SK-N-SH (cell line): Measurements from ENCODE around the gene RNF149. TPM values are rescaled to one million over a fixed set of nuclear protein-coding genes. Genes with fewer than 3 reads are reported as not detected.

Experiments used
- CTCF ChIA-PET: fragments of 300-600, 350-600 bp; formaldehyde crosslinking; extraction: SDS; loops from one replicate; lab custom pipeline; 2021; lab: Yijun Ruan, JAX
- POLR2A ChIA-PET: fragments of 350-600 bp; sonication (Branson Sonifier 250); formaldehyde crosslinking; extraction: SDS; loops from one replicate; lab custom pipeline; 2020; ENCODE audit warnings: antibody characterized with exemption, inconsistent platforms; lab: Yijun Ruan, JAX
- DNase-seq: peaks from one replicate; pipeline ENCODE4 v3.0.0; 2012
- H2AFZ ChIP-seq: fragments of 200-600 bp; sonication (generic); 2 replicates; pipeline ENCODE4 v1.8.1; 2016; ENCODE audit warnings: antibody characterized with exemption, mild to moderate bottlenecking, low read depth
- H3F3A ChIP-seq: fragments of 200-600 bp; sonication (generic); replicated peaks from 2 replicates; pipeline ENCODE3; 2016; ENCODE audit warnings: antibody characterized with exemption, mild to moderate bottlenecking; ENCODE audit not compliant: insufficient read depth
- H3K27ac ChIP-seq, 2 experiments: fragments of 200-500 bp in 1 of 2; fragments of 200-600 bp in 1 of 2; sonication (Bioruptor generic) in 1 of 2; sonication (generic), shearing (Covaris generic) in 1 of 2; 2 replicates each; pipeline versions ENCODE4 v1.5.1 to v1.6.1; 2014 to 2016; ENCODE audit warnings: low read depth in 2 of 2, inconsistent platforms in 1 of 2, low read length in 1 of 2, mild to moderate bottlenecking in 1 of 2, mixed read lengths in 1 of 2
- H3K27me3 ChIP-seq: fragments of 200-600 bp; sonication (generic), shearing (Covaris generic); 2 replicates; pipeline ENCODE4 v1.6.1; 2016; ENCODE audit warnings: mixed run types; ENCODE audit not compliant: insufficient read depth
- H3K36me3 ChIP-seq, 2 experiments: fragments of 200-500 bp in 1 of 2; fragments of 200-600 bp in 1 of 2; sonication (Bioruptor generic) in 1 of 2; sonication (generic) in 1 of 2; replicated peaks in 1 of 2; 2 replicates each; pipeline versions ENCODE3 to v1.5.1; 2014 to 2016; ENCODE audit warnings: low read length in 1 of 2, mild to moderate bottlenecking in 1 of 2; ENCODE audit not compliant: insufficient read depth in 2 of 2, control insufficient read depth in 1 of 2
- H3K4me1 ChIP-seq, 2 experiments: fragments of 200-500 bp in 1 of 2; fragments of 200-600 bp in 1 of 2; sonication (Bioruptor generic) in 1 of 2; sonication (generic), shearing (Covaris generic) in 1 of 2; 2 replicates each; pipeline versions ENCODE4 v1.5.1 to v1.6.1; 2014 to 2016; ENCODE audit warnings: low read depth in 1 of 2, low read length in 1 of 2, mixed run types in 1 of 2; ENCODE audit not compliant: insufficient read depth in 2 of 2, control insufficient read depth in 1 of 2
- H3K4me2 ChIP-seq: fragments of 200-600 bp; sonication (generic), shearing (Covaris generic); 2 replicates; pipeline ENCODE4 v1.6.1; 2017; ENCODE audit warnings: mixed run types
- H3K4me3 ChIP-seq, 2 experiments: fragments of 200-500 bp in 1 of 2; fragments of 200-600 bp in 1 of 2; sonication (Bioruptor generic) in 1 of 2; sonication (generic), shearing (Covaris generic) in 1 of 2; 2 replicates each; pipeline versions ENCODE4 v1.5.1 to v1.8.1; 2014 to 2016; ENCODE audit warnings: low read depth in 2 of 2, inconsistent platforms in 1 of 2, low read length in 1 of 2, mild to moderate bottlenecking in 1 of 2, mixed read lengths in 1 of 2, moderate library complexity in 1 of 2
- H3K79me2 ChIP-seq: fragments of 200-600 bp; sonication (generic); 2 replicates; pipeline ENCODE4 v1.8.1; 2017; ENCODE audit warnings: mild to moderate bottlenecking; ENCODE audit not compliant: insufficient read depth
- H3K9ac ChIP-seq: fragments of 200-600 bp; sonication (generic); 2 replicates; pipeline ENCODE4 v1.6.1; 2017; ENCODE audit warnings: mixed run types
- H3K9me2 ChIP-seq: fragments of 200-600 bp; sonication (generic); 2 replicates; pipeline ENCODE4 v1.6.1; 2017; ENCODE audit warnings: mixed run types
- H3K9me3 ChIP-seq: fragments of 200-600 bp; sonication (generic); 2 replicates; pipeline ENCODE4 v1.6.1; 2017; ENCODE audit warnings: mixed run types, mild to moderate bottlenecking, moderate library complexity
- H4K20me1 ChIP-seq: fragments of 200-600 bp; sonication (generic); 2 replicates; pipeline ENCODE4 v1.6.1; 2017; ENCODE audit warnings: mild to moderate bottlenecking, mixed run types; ENCODE audit not compliant: insufficient read depth
- ELF1 ChIP-seq: IDR thresholded peaks from 2 replicates; pipeline ENCODE4 v1.4.0; 2012
- EP300 ChIP-seq, 2 experiments: IDR thresholded peaks; 2 replicates each; pipeline versions ENCODE4 v1.4.0 to v1.6.1; 2012; ENCODE audit warnings: borderline replicate concordance in 1 of 2, low read depth in 1 of 2, low read length in 1 of 2
- FOSL2 ChIP-seq: IDR thresholded peaks from 2 replicates; pipeline ENCODE4 v1.4.0; 2012; ENCODE audit warnings: low read depth, mild to moderate bottlenecking, moderate library complexity, borderline replicate concordance
- FOXJ3 ChIP-seq: sonication (generic); formaldehyde crosslinking; IDR thresholded peaks from 2 replicates; pipeline ENCODE4 v1.5.1; 2020; ENCODE audit warnings: mild to moderate bottlenecking, missing genetic modification reagents
- FOXM1 ChIP-seq: IDR thresholded peaks from 2 replicates; pipeline ENCODE4 v1.4.0; 2012; ENCODE audit warnings: low read depth, mild to moderate bottlenecking
- GATA2 ChIP-seq: sonication (generic); formaldehyde crosslinking; IDR thresholded peaks from 2 replicates; pipeline ENCODE4 v1.5.0; 2020; ENCODE audit warnings: mild to moderate bottlenecking, missing genetic modification reagents
- JUND ChIP-seq: IDR thresholded peaks from 2 replicates; pipeline ENCODE4 v1.4.0; 2012
- MEF2A ChIP-seq: IDR thresholded peaks from 2 replicates; pipeline ENCODE4 v1.4.0; 2012; ENCODE audit warnings: low read depth, borderline replicate concordance
- MXI1 ChIP-seq: IDR thresholded peaks from 2 replicates; pipeline ENCODE4 v1.6.1; 2012; ENCODE audit warnings: mild to moderate bottlenecking, low read depth, low read length, improper control_type of control experiment
- POLR2AphosphoS5 ChIP-seq: IDR thresholded peaks from 2 replicates; pipeline ENCODE4 v1.6.1; 2012; ENCODE audit warnings: low read depth, low read length
- TAF1 ChIP-seq: IDR thresholded peaks from 2 replicates; pipeline ENCODE4 v1.6.1; 2012; ENCODE audit warnings: low read depth, mild to moderate bottlenecking, low read length, moderate library complexity, borderline replicate concordance
- TEAD4 ChIP-seq: IDR thresholded peaks from 2 replicates; pipeline ENCODE4 v1.4.0; 2012; ENCODE audit warnings: mild to moderate bottlenecking, borderline replicate concordance; ENCODE audit not compliant: insufficient read depth
- WGBS: methylation state at CpG from one replicate; pipeline ENCODE4 v1.1.6; 2017; ENCODE audit warnings: low lambda C conversion rate; 5-methylcytosine and 5-hydroxymethylcytosine counted together
- polyA plus RNA-seq, 3 experiments: library from polyadenylated mRNA; depleted of rRNA; stranded (reverse); fragments of >200 nt; gene quantifications; 2 replicates each; pipeline ENCODE4 v1.2.3, GENCODE V29; 2012

Gene RNF149
- polyA plus RNA-seq, 1 of the 3 experiments (the other 2 are of a cell fraction), result 15.3 TPM

DNA sequence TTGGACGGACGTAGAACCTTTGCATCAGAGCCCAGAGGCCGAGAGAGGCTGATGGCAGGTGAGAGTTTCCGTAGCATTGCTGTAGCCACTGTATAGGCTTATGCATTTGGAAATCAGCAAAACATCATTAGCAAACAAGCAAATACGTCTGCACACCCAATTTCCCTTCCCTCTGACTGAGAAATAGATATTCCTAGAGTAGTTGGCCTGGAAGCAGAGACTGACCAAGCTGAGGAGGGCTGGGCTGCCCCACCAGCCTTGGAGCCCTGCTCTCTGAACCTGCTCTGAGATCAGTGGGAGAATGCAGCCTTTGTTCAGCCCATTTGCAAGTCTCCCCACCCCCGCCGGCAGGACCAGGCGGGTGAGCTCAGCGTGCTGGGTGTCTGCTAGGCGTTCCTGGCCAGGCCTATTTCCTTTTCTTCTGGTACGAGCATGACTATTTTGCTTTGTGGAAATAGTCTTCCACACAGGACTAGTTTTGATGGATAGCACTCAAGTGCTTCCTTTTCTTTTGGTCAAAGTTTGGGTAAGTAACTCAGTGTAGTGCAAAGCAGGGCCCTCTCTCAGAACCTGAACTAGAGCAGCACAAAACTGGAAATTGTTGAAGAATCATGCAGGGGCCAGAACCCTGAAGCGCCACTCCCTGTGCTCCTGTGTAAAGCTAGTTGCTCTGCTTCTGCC lies 21.9 kb upstream of the RNF149 start:
- H3K4me3 ChIP-seq, result no peak overlapping the region
- H3K4me2 ChIP-seq, result no peak overlapping the region
- H3K9me3 ChIP-seq, result no peaks in the 10 kb centered on the region
- no peak for TF ChIP-seq JUND
- no peak for TF ChIP-seq FOXM1
- no peak for TF ChIP-seq GATA2
- no peak for TF ChIP-seq EP300 (IDR thresholded peaks at IDR 0.05; ENCODE audit: borderline replicate concordance in 1 of 2, low read depth in 1 of 2, low read length in 1 of 2)
- TF ChIP-seq TEAD4, result no peak
- no peak for TF ChIP-seq FOSL2
- no peak for TF ChIP-seq MEF2A
- no peaks in the 10 kb centered on the region for H3K9me2 ChIP-seq
- no peak overlapping the region for H3K27ac ChIP-seq
- H3K4me1 ChIP-seq, result no peaks in the 10 kb centered on the region; a peak in 1 of 4 replicates
- H3K9ac ChIP-seq, result no peak overlapping the region
- DNase-seq, result no peak
- H4K20me1 ChIP-seq, result no peaks in the 10 kb centered on the region
- no peaks in the 10 kb centered on the region for H3K79me2 ChIP-seq
- H3F3A ChIP-seq, result peaks cover 12% of the 10 kb centered on the region
- ChIA-PET CTCF (interaction anchor here (1.3 to 6.5 kb wide), 2 partner anchors 11 to 57 kb away, joined by 5 to 40 read pairs; partner anchors contain the start of gene CREG2), POLR2A (interaction anchor here (0.6 kb wide), 1 partner anchor 21 kb away, joined by 3 read pairs; no protein-coding TSS in a partner anchor)
- no peak overlapping the region for H2AFZ ChIP-seq
- 89% methylated on average over 6 of the region's 12 CpGs for WGBS
- H3K36me3 ChIP-seq, result no peaks in the 10 kb centered on the region
- H3K27me3 ChIP-seq, result no peaks in the 10 kb centered on the region

DNA sequence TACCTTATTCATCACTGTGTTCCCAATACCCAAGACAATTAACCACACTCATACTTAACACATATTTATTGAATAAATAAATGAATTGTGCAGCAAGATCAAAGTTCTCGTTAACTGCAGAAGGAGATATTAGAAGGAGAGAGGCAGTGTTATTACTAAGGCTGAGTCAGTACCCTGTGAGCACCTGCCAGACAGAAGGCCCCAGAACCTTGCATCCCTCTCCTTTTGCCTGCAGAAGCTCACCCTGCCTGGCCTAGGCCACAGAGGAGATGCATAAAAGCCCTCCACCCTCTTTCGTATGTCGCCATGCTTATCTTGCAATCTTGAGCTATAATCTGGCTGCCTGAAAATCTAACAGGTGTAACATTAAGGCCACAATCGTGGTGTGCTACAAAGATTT lies 20.5 kb upstream of the RNF149 start:
- H2AFZ ChIP-seq, result peak overlapping the region; percentile 80
- H3K9me3 ChIP-seq, result no peaks in the 10 kb centered on the region
- H3K4me2 ChIP-seq, result no peak overlapping the region
- 75% methylated on average over 4 of the region's 4 CpGs for WGBS
- TF ChIP-seq FOXJ3 (CRISPR knock-in tag) (no peak), TEAD4 (no peak), POLR2AphosphoS5 (no peak), MXI1 (no peak), ELF1 (no peak), TAF1 (no peak)
- H3K9me2 ChIP-seq, result no peaks in the 10 kb centered on the region
- H3K4me3 ChIP-seq, result no peak overlapping the region
- H3K79me2 ChIP-seq, result no peaks in the 10 kb centered on the region
- H3F3A ChIP-seq, result peaks cover 12% of the 10 kb centered on the region
- POLR2A ChIA-PET, result no interaction called here
- H3K36me3 ChIP-seq, result no peaks in the 10 kb centered on the region
- H3K9ac ChIP-seq, result no peak overlapping the region
- H4K20me1 ChIP-seq, result no peaks in the 10 kb centered on the region
- CTCF ChIA-PET, result interaction anchor here (6.5 kb wide), 1 partner anchor 13 kb away, joined by 40 read pairs; no protein-coding TSS in a partner anchor
- H3K4me1 ChIP-seq, result no peaks in the 10 kb centered on the region; a peak in 1 of 4 replicates
- no peak for DNase-seq
- H3K27ac ChIP-seq, result no peak overlapping the region
- no peaks in the 10 kb centered on the region for H3K27me3 ChIP-seq
